GM12892 (cell line): ENCODE measurements around the gene GPER1.

Experiments
- POLR2A ChIP-seq: IDR thresholded peaks from 2 replicates; pipeline ENCODE4 v1.6.1; 2011; ENCODE audit warnings: low read depth, low read length, control low read depth
- POLR2AphosphoS5 ChIP-seq: IDR thresholded peaks from 2 replicates; pipeline ENCODE4 v1.6.1; 2011; ENCODE audit warnings: low read depth, low read length, control low read depth

GRCh38 chr7:1070544-1071011 is 17.3 kb upstream of the GPER1 start:
- no peak for TF ChIP-seq POLR2A
- TF ChIP-seq POLR2AphosphoS5: peak; percentile 20; the same call in 1 of the 2 replicates
